Spleen (tissue), 7 donors: Measurements from ENCODE around the gene CSH1.
"Not testable (repeated sequence)": the region's sequence is repeated elsewhere in the genome, so short reads cannot be mapped to it uniquely, and the experiment has no call there.

Source experiments
- POLR2A ChIP-seq, 3 donors: fragments of 450-650 bp; IDR thresholded peaks; one replicate each; pipeline ENCODE4 v1.5.1; 2017; ENCODE audit warnings: antibody characterized with exemption in 3 of 3, mild to moderate bottlenecking in 1 of 3
- POLR2AphosphoS5 ChIP-seq, 3 donors: sonication (generic); formaldehyde crosslinking; IDR thresholded peaks; one replicate each; pipeline ENCODE4 v1.5.1; 2017; ENCODE audit warnings: antibody characterized with exemption in 3 of 3
- TF ChIP-seq, protein P1 (sequence below), 11 experiments: fragments of 200-600 bp in 7 of 11; fragments of 450-650 bp in 4 of 11; sonication (generic) in 4 of 11; IDR thresholded peaks in 8 of 11; conservative IDR thresholded peaks in 3 of 11; 1 replicate in 7 of 11; 2 replicates in 4 of 11; pipeline versions ENCODE4 v1.4.0 to v1.8.0; 2016 to 2021; ENCODE audit warnings: antibody characterized with exemption in 11 of 11, inconsistent platforms in 4 of 11, mild to moderate bottlenecking in 1 of 11
- donor health status: DM: no; HTN: no; CAD: no; lungs with moderate emphysema.
- donor health status: DM: no; HTN: no; CAD: no.
- donor health status: DM: no; HTN: no; CAD: no.

DNA sequence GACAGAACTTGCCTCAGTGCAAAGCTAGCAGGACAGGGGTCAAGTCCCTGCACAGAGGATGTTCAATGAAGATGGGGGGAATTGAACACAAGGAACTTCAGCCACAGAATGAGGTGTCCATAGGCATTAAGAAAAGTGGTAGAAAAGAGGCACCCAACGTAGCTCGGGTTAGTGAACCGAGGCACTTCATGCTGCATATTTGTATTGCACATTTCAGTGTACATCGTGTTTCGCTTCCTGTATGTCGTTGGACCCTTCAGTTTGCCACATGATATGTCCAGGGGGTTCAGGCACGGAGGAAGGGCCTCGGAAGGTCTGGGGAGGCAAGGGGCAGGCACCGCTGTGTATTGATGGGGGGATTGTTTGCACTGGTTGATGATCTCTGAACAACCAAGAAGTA lies 18.0 kb downstream of the CSH1 start:
- TF ChIP-seq POLR2AphosphoS5, POLR2A (IDR thresholded peaks at IDR 0.05): not testable (repeated sequence)
- TF ChIP-seq, protein P1, sequence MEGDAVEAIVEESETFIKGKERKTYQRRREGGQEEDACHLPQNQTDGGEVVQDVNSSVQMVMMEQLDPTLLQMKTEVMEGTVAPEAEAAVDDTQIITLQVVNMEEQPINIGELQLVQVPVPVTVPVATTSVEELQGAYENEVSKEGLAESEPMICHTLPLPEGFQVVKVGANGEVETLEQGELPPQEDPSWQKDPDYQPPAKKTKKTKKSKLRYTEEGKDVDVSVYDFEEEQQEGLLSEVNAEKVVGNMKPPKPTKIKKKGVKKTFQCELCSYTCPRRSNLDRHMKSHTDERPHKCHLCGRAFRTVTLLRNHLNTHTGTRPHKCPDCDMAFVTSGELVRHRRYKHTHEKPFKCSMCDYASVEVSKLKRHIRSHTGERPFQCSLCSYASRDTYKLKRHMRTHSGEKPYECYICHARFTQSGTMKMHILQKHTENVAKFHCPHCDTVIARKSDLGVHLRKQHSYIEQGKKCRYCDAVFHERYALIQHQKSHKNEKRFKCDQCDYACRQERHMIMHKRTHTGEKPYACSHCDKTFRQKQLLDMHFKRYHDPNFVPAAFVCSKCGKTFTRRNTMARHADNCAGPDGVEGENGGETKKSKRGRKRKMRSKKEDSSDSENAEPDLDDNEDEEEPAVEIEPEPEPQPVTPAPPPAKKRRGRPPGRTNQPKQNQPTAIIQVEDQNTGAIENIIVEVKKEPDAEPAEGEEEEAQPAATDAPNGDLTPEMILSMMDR (IDR thresholded peaks at IDR 0.05 in 8 of 11, conservative IDR thresholded peaks at IDR 0.05 in 3 of 11) = not testable (repeated sequence)
